NT2/D1 (cell line): ENCODE data around the gene CHMP4B.

ENCODE experiments used
- DNase-seq: peaks from one replicate; pipeline ENCODE4 v3.0.0-alpha.2; 2011; ENCODE audit warnings: low read depth, low spot score
- H3K27me3 ChIP-seq: 2 replicates; pipeline ENCODE4 v1.6.0; 2011; ENCODE audit warnings: mild to moderate bottlenecking; ENCODE audit not compliant: insufficient read length, insufficient read depth
- H3K36me3 ChIP-seq: 2 replicates; pipeline ENCODE4 v1.6.1; 2011; ENCODE audit warnings: mild to moderate bottlenecking, low read length, mixed read lengths; ENCODE audit not compliant: insufficient read depth, insufficient read length
- H3K4me1 ChIP-seq: 2 replicates; pipeline ENCODE4 v1.5.1; 2011; ENCODE audit not compliant: insufficient read depth, insufficient read length
- H3K4me3 ChIP-seq: 2 replicates; pipeline ENCODE4 v1.5.1; 2011; ENCODE audit warnings: low read depth; ENCODE audit not compliant: insufficient read length
- H3K9ac ChIP-seq: 2 replicates; pipeline ENCODE4 v1.6.0; 2011; ENCODE audit warnings: low read depth; ENCODE audit not compliant: insufficient read length
- H3K9me3 ChIP-seq: 2 replicates; pipeline ENCODE4 v1.5.1; 2011; ENCODE audit warnings: mild to moderate bottlenecking, low read length; ENCODE audit not compliant: insufficient read depth
- SUZ12 ChIP-seq: IDR thresholded peaks from 2 replicates; pipeline ENCODE4 v1.6.1; 2011; ENCODE audit not compliant: insufficient read length, insufficient read depth; ENCODE audit errors: extremely low read depth
- YY1 ChIP-seq: IDR thresholded peaks from 2 replicates; pipeline ENCODE4 v1.6.1; 2011; ENCODE audit not compliant: insufficient read length, insufficient read depth
- ZNF274 ChIP-seq: IDR thresholded peaks from 2 replicates; pipeline ENCODE4 v1.6.1; 2011; ENCODE audit warnings: mild to moderate bottlenecking, low read depth, low read length

The CHMP4B gene

DNA sequence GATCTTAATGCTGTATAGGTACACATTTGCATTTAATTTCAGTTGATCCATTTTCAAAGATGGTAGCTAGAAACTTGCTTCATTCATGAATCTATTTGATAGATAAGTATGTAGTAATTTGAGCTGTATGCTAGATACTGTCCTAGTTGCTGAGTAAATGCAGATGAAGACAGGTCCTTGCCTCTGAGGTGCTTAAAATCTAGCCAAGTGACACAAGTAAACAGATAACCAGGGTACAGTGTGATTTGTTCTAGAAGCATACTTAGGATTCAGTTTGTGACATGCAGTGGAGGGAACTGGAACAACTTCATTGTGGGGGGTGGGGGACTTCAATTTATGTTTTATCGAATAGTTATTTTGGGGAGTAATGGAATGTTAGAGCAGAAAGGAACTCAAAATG lies 9.2 kb downstream of the CHMP4B start:
- H3K4me3 ChIP-seq, result no peak overlapping the region
- DNase-seq, result no peak
- H3K9me3 ChIP-seq, result no peaks in the 10 kb centered on the region
- peaks cover 26% of the 10 kb centered on the region for H3K36me3 ChIP-seq
- H3K9ac ChIP-seq, result no peak overlapping the region
- H3K4me1 ChIP-seq, result peaks cover 2% of the 10 kb centered on the region
- no peaks in the 10 kb centered on the region for H3K27me3 ChIP-seq
- TF ChIP-seq ZNF274 (no peak), YY1 (no peak), SUZ12 (no peak)

DNA sequence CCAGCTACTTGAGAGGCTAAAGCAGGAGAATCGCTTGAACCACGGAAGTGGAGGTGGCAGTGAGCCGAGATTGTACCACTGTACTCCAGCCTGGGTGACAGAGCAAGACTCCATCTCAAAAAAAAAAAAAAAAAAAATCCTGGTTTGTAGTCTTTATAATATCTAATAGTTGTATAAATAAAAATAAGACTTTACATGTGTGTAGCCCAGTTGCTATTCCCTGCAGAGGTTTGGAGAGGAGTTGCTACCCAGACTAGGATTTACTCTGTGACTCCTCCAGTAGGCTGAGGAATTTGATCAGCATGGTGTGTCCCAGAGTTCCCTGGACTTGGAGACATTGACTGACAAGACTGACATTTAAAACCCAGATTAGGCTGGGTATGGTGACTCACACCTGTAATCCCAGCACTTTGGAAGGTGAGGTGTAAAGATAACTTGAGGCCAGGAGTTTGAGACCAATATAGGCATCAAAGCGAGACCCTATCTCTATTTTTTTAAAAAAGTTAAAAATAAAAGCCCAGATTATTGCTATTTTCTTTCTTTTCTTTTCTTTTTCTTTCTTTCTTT lies 10.2 kb downstream of the CHMP4B start:
- Histone ChIP-seq H3K36me3 (peaks cover 18% of the 10 kb centered on the region), H3K4me1 (peaks cover 2% of the 10 kb centered on the region), H3K4me3 (no peak overlapping the region), H3K27me3 (no peaks in the 10 kb centered on the region), H3K9ac (no peak overlapping the region), H3K9me3 (no peaks in the 10 kb centered on the region)
- DNase-seq, result no peak
- TF ChIP-seq YY1 (no peak), SUZ12 (no peak), ZNF274 (no peak)

DNA sequence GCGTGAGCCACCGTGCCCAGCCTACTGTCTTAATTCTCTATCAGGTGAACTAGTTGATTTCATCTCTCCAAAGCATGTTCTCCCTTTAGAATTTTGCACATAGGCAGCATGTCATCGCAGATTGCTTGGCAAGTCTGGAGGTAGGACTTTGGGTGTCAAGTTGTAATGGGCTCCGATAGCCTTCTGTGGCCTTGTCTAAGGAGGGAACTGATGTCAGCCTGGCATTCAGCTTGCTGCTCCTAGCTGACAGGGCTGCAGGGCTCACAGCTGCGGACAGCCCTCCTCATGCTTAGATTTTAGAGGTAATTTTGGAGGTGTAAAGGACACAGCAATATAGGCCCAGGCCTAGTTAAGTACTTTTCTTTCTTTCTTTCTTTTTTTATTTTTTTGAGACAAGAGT lies 11.3 kb downstream of the CHMP4B start:
- Histone ChIP-seq H3K4me3 (no peak overlapping the region), H3K9me3 (no peaks in the 10 kb centered on the region), H3K36me3 (peaks cover 14% of the 10 kb centered on the region), H3K27me3 (no peaks in the 10 kb centered on the region), H3K4me1 (peaks cover 2% of the 10 kb centered on the region), H3K9ac (no peak overlapping the region)
- no peak for DNase-seq
- no peak for TF ChIP-seq YY1
- no peak for TF ChIP-seq ZNF274
- no peak for TF ChIP-seq SUZ12

DNA sequence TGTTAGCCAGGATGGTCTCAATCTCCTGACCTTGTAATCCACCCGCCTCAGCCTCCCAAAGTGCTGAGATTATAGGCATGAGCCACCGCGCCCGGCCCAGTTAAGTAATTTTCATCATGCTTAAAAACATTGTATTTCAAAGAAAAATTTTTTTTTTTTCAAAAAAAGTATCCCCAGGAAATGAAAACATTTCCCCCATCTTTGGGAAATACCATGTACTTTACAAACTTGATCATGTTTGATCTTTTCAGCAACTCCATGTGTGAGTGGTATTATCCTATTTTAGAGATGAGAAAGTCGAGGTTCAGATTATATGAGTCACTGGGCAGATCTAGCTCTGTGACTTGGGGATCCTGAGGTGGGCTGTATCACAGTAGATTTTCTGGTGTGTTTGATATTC lies 11.8 kb downstream of the CHMP4B start:
- Histone ChIP-seq H3K4me1 (peaks cover 2% of the 10 kb centered on the region), H3K4me3 (no peak overlapping the region), H3K36me3 (peaks cover 14% of the 10 kb centered on the region), H3K9ac (no peak overlapping the region), H3K27me3 (no peaks in the 10 kb centered on the region), H3K9me3 (no peaks in the 10 kb centered on the region)
- TF ChIP-seq ZNF274 (no peak), SUZ12 (no peak)
- no peak for DNase-seq

DNA sequence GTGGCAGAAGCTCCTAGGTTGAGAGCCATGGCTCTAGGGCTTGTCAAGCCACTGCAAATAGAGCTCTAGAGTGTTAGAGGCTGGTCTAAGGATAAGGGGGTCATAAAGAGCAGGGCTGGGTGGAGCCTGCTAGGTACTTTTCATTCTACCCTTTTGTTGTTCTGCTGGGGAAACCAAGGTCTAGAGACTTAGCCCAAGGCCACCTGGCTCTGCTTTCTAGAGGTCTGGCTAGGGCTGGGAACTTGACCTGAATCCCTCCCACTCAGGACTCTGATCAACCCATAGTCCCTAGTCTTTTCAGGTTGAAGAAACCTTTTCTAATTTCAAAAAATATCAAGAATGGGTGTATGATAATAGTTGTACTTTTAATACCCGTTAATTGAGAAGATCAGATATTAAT lies 13.7 kb downstream of the CHMP4B start:
- no peak for DNase-seq
- no peak for TF ChIP-seq SUZ12
- Histone ChIP-seq H3K9ac (no peak overlapping the region), H3K4me1 (peaks cover 2% of the 10 kb centered on the region), H3K27me3 (no peaks in the 10 kb centered on the region), H3K9me3 (no peaks in the 10 kb centered on the region), H3K4me3 (no peak overlapping the region), H3K36me3 (peaks cover 7% of the 10 kb centered on the region)

DNA sequence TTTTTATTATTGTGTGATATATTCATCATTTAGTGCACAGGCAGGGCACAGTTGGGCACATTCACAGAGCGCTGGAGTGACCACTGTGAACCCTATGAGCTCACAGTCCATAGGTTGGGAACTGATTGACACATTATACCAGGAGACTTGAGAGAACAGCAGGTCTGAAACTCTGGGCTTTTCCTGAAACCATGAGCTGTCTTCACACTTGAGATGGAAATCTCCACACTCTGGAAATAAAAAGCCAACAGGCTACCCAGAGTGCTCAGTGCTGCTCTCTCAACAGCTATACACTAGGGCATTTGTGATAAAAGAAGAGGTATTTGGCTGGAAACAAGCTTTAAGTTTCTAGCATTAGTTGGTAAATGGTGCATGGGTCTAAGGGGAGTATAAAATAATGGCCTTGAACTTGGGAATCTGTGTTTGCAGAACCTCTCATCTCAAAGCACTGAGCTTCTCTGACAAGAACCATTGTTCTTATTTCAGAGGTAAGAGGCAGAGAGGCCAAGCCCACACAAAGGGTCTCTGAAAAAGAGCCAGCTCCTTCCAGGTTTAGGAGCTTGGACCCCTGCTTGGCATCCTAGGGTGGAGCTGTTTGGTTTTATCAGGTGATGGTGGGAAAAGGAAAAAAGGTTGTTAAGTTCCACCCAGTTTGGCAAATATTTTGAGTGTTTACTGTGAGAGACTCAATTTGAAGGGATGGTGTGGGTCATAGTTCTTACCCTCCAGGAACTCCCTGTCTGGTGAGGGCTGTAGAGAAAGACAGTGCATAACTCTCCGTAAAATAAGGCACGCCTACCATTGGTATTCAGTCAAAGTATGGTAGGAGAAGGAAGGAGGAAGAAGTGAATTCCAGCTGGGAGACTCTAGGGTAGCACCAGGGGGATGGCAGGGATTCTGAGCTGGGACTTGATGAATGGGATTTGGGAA lies 14.5 kb downstream of the CHMP4B start:
- no peaks in the 10 kb centered on the region for H3K9me3 ChIP-seq
- H3K9ac ChIP-seq, result no peak overlapping the region
- no peaks in the 10 kb centered on the region for H3K27me3 ChIP-seq
- peaks cover 5% of the 10 kb centered on the region for H3K4me1 ChIP-seq
- DNase-seq, result no peak
- no peak overlapping the region for H3K4me3 ChIP-seq
- peaks cover 7% of the 10 kb centered on the region for H3K36me3 ChIP-seq
- TF ChIP-seq ZNF274 (no peak), SUZ12 (no peak), YY1 (no peak)

DNA sequence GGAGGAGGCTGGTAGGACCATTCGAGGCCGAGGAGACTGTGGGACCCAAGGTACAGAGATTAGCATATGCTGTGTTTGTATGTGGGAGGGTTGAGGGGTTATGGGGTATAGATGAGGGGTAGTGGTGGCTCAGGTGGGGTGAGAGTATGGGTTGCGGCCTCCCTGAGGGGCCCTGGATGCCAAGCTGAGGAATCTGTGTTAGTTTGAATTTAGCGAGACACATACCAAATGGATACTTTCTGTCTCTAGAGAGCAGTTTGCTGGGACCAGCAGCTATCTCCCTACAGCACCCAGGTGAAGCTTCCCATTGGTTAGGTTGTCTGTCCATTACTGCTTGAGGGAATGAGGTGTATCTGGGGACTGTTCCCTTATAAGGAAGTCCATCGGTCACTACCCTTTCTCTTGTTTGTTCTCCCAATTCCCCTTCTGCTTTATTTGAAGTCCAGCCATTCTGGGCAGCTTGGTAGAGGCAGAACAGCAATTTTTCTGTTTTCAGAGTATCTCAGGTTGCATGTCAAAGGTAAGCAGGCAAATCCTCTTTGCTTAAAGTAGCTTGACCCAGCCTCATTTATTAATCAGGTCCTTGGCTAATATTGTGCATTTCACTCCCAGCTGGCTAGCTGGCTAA lies 15.2 kb downstream of the CHMP4B start:
- no peak overlapping the region for H3K9ac ChIP-seq
- no peak for DNase-seq

More for the DNA sequence above, 15.2 kb downstream of the CHMP4B start:
- Histone ChIP-seq H3K36me3 (peaks cover 7% of the 10 kb centered on the region), H3K27me3 (no peaks in the 10 kb centered on the region), H3K4me1 (peaks cover 5% of the 10 kb centered on the region), H3K9me3 (no peaks in the 10 kb centered on the region), H3K4me3 (no peak overlapping the region)
- TF ChIP-seq SUZ12, result no peak
- TF ChIP-seq YY1, result no peak
- TF ChIP-seq ZNF274, result no peak
